OCI-LY1 (cell line): ENCODE results near the gene B3GNT9.

Experiments used
- CTCF ChIP-seq: fragments of 200-600 bp; sonication (generic), shearing (Covaris generic); IDR thresholded peaks from 2 replicates; pipeline ENCODE4 v1.5.1; 2017; ENCODE audit warnings: mild to moderate bottlenecking, antibody characterized with exemption, low read length, moderate library complexity, mixed read lengths
- EZH2 ChIP-seq: fragments of 200-600 bp; sonication (generic), shearing (Covaris generic); IDR thresholded peaks from 2 replicates; pipeline ENCODE4 v1.8.0; 2017; ENCODE audit warnings: borderline replicate concordance, mixed run types, mild to moderate bottlenecking, antibody characterized with exemption, low read length, moderate library complexity, mixed read lengths

GRCh38 chr16:67128887-67129286, 21.9 kb downstream of the B3GNT9 start:
- no peak for TF ChIP-seq CTCF
- no peak for TF ChIP-seq EZH2
